HepG2 (cell line): Measurements from ENCODE around the gene CCDC150. TPM values are rescaled to one million over a fixed set of nuclear protein-coding genes. Genes with fewer than 3 reads are reported as not detected.

ENCODE experiments used
- ATAC-seq: fragments of 200-7000 bp; cut with Tn5 transposase; 3 replicates; pipeline ENCODE4 v1.9.1; 2020; ENCODE audit warnings: mild to moderate bottlenecking, moderate library complexity
- BruUV-seq: library from RNA; stranded (reverse); fragments of 400-500 nt; replicated peaks from 2 replicates; lab custom pipeline; 2021; lab: Mats Ljungman, UMichigan
- CTCF ChIA-PET: fragments of 300-600 bp; formaldehyde crosslinking; extraction: SDS; loops from one replicate; lab custom pipeline; 2021; ENCODE audit warnings: low total read pairs, inconsistent platforms, low intra/inter-chr PET ratio; lab: Yijun Ruan, JAX
- POLR2A ChIA-PET: fragments of 350-600 bp; sonication (Branson Sonifier 250); formaldehyde crosslinking; loops from one replicate; lab custom pipeline; 2020; ENCODE audit warnings: antibody characterized with exemption, inconsistent platforms; lab: Yijun Ruan, JAX
- DNase-seq: peaks from one replicate; pipeline ENCODE4 v3.0.0-alpha.2; 2015; ENCODE audit warnings: low spot score
- FAIRE-seq: peaks from 3 replicates; lab custom pipeline; 2011; peaks lifted over from hg19 to GRCh38; lab: Jason Lieb, UNC
- H2AFZ ChIP-seq: one replicate; pipeline ENCODE4 v1.6.1; 2011; ENCODE audit warnings: low read length, inconsistent platforms
- H3K27ac ChIP-seq: fragments of 300-600 bp; 3 replicates; pipeline ENCODE4 v1.8.0; 2011; ENCODE audit warnings: mixed run types, mild to moderate bottlenecking, mixed read lengths, low read length, inconsistent platforms; ENCODE audit not compliant: insufficient read depth; ENCODE audit errors: extremely low read length
- H3K27me3 ChIP-seq, 2 experiments: fragments of 200-600 bp in 1 of 2; 2 replicates in 1 of 2; 3 replicates in 1 of 2; pipeline versions ENCODE4 v1.6.0 to v1.8.0; 2011; ENCODE audit warnings: low read length in 2 of 2, mild to moderate bottlenecking in 2 of 2, moderate library complexity in 2 of 2, inconsistent platforms in 1 of 2; ENCODE audit not compliant: insufficient read depth in 2 of 2, control insufficient read depth in 1 of 2
- H3K36me3 ChIP-seq, 2 experiments: fragments of 200-600 bp in 1 of 2; replicated peaks in 1 of 2; 2 replicates in 1 of 2; 3 replicates in 1 of 2; pipeline versions ENCODE4 v1.5.1 to v1.8.0; 2011; ENCODE audit warnings: low read length in 2 of 2, inconsistent platforms in 1 of 2; ENCODE audit not compliant: insufficient read depth in 2 of 2, control insufficient read depth in 1 of 2
- H3K4me1 ChIP-seq: 2 replicates; pipeline ENCODE4 v1.5.1; 2012; ENCODE audit warnings: low read length, inconsistent platforms; ENCODE audit not compliant: insufficient read depth
- H3K4me2 ChIP-seq: 2 replicates; pipeline ENCODE4 v1.6.0; 2011; ENCODE audit warnings: low read depth, low read length, inconsistent platforms
- H3K4me3 ChIP-seq, 3 experiments: fragments of 200-600 bp in 1 of 3; sonication (generic), shearing (Covaris generic) in 1 of 3; replicated peaks in 1 of 3; 2 replicates each; pipeline ENCODE4 v1.5.1; 2011 to 2016; ENCODE audit warnings: low read length in 3 of 3, inconsistent platforms in 2 of 3, low read depth in 2 of 3, mild to moderate bottlenecking in 2 of 3, control low read depth in 1 of 3, mixed read lengths in 1 of 3; ENCODE audit not compliant: insufficient read depth in 1 of 3
- H3K79me2 ChIP-seq: one replicate; pipeline ENCODE4 v1.6.1; 2011; ENCODE audit warnings: low read length, inconsistent platforms; ENCODE audit not compliant: insufficient read depth
- H3K9ac ChIP-seq: 2 replicates; pipeline ENCODE4 v1.6.0; 2011; ENCODE audit warnings: mild to moderate bottlenecking, low read depth, low read length, inconsistent platforms; ENCODE audit not compliant: insufficient read depth
- H3K9me3 ChIP-seq: 2 replicates; pipeline ENCODE4 v1.5.1; 2012; ENCODE audit warnings: mild to moderate bottlenecking, low read length
- H4K20me1 ChIP-seq: 2 replicates; pipeline ENCODE4 v1.6.0; 2011; ENCODE audit warnings: inconsistent platforms, mild to moderate bottlenecking, low read length, moderate library complexity; ENCODE audit not compliant: insufficient read depth
- GRHL1 ChIP-seq: sonication (generic); formaldehyde crosslinking; conservative IDR thresholded peaks from 2 replicates; pipeline ENCODE4 v1.8.0; 2022; ENCODE audit warnings: missing genetic modification reagents
- KAT2B ChIP-seq: fragments of 150-350 bp; IDR thresholded peaks from 2 replicates; pipeline ENCODE4 v1.6.1; 2014; ENCODE audit warnings: low read depth, low read length, borderline replicate concordance
- PRDM10 ChIP-seq: sonication (generic); formaldehyde crosslinking; IDR thresholded peaks from 2 replicates; pipeline ENCODE4 v1.4.0; 2020; ENCODE audit warnings: low read depth, missing genetic modification reagents
- SAFB2 ChIP-seq: sonication (generic); formaldehyde crosslinking; IDR thresholded peaks from 2 replicates; pipeline ENCODE4 v1.5.1; 2020; ENCODE audit warnings: missing genetic modification reagents, low read depth, mild to moderate bottlenecking, borderline replicate concordance
- ZNF207 ChIP-seq: fragments of 450-650 bp; IDR thresholded peaks from 2 replicates; pipeline ENCODE4 v1.6.1; 2016; ENCODE audit warnings: antibody characterized with exemption, borderline replicate concordance
- ZNF510 ChIP-seq: sonication (generic); formaldehyde crosslinking; IDR thresholded peaks from 2 replicates; pipeline ENCODE4 v1.4.0; 2020; ENCODE audit warnings: low read depth, mild to moderate bottlenecking, missing genetic modification reagents
- ZNF740 ChIP-seq: sonication (generic); formaldehyde crosslinking; IDR thresholded peaks from 2 replicates; pipeline ENCODE4 v1.4.0; 2020; ENCODE audit warnings: missing genetic modification reagents
- WGBS: methylation state at CpG from one replicate; pipeline ENCODE4 v1.1.6; 2017; ENCODE audit warnings: low lambda C conversion rate; 5-methylcytosine and 5-hydroxymethylcytosine counted together
- in situ Hi-C: cut with HindIII; loops from 2 replicates; pipeline ENCODE4 v1.10.0; 2017; ENCODE audit warnings: low pct_unique_long_range_greater_than_20kb; ENCODE audit not compliant: extremely low pct_ligation_motif_present
- intact Hi-C: fragments of 100-400 bp; cut with micrococcal nuclease; formaldehyde crosslinking; loops from one replicate; pipeline ENCODE4 v1.10.0; 2022; ENCODE audit not compliant: unreplicated experiment
- polyA plus RNA-seq, 8 experiments: library from polyadenylated mRNA; depleted of rRNA in 3 of 8; stranded (reverse) in 7 of 8; unstranded in 1 of 8; fragments of >200 nt; fragmentation: Illumina TruSeq in 4 of 8; extraction: Trizol in 4 of 8; gene quantifications; 2 replicates each; pipeline versions ENCODE4 v1.2.1 to v1.2.3, GENCODE V29; 2011 to 2016; ENCODE audit warnings: low read depth in 4 of 8, missing spikeins in 1 of 8, mixed read lengths in 1 of 8; ENCODE audit not compliant: insufficient read depth in 1 of 8
- total RNA-seq, 5 experiments: library from RNA; depleted of rRNA; stranded (reverse); fragments of >200 nt; fragmentation: Illumina TruSeq; extraction: Trizol; gene quantifications; 2 replicates each; pipeline ENCODE4 v1.2.3, GENCODE V29; 2016; ENCODE audit warnings: low read depth in 1 of 5

CCDC150 gene
- total and polyA plus RNA-seq, 2 of the 13 experiments (the other 11 are each of a cell fraction or from before 2014, with no cell fraction given): 14.9 to 32.6 TPM

- no peak for TF ChIP-seq KAT2B
- TF ChIP-seq, all 625 proteins: peak for 0
Measured at GRCh38 chr2:196635156-196635555, 4.4 kb upstream of the CCDC150 start (continued).

GRCh38 chr2:196638765-196639164 is 750 bp upstream of the CCDC150 start:
- DNase-seq: no peak
- no peak overlapping the region for H3K27ac ChIP-seq
- TF ChIP-seq ZNF207: no peak
- 0 out of 2 replicates have a peak, but pooled peaks have one; percentile 6 for TF ChIP-seq SAFB2 (CRISPR knock-in tag)
- no peak for TF ChIP-seq GRHL1 (CRISPR knock-in tag)
- TF ChIP-seq ZNF740 (CRISPR knock-in tag): no peak
- no peak for TF ChIP-seq PRDM10 (CRISPR knock-in tag)
- TF ChIP-seq ZNF510: 0 out of 2 replicates have a peak, but pooled peaks have one; percentile 33
- BruUV-seq: no TSS peak
- no peaks in the 10 kb centered on the region; a peak in 1 of 5 replicates for H3K36me3 ChIP-seq
- 85% methylated on average over 19 of the region's 19 CpGs for WGBS
- intact Hi-C loops: loop anchor here (2.0 to 5.0 kb wide), 4 partner anchors 46 to 289 kb away; partner anchors contain the start of genes GTF3C3, HECW2 and PGAP1
- CTCF ChIA-PET: no interaction called here
- no peak for ATAC-seq
- no peaks in the 10 kb centered on the region for H4K20me1 ChIP-seq
- POLR2A ChIA-PET: interaction anchor here (1.2 to 1.3 kb wide), 2 partner anchors 91 to 161 kb away, joined by 3 to 9 read pairs; partner anchors contain the start of gene GTF3C3
- H3K9ac ChIP-seq: no peak overlapping the region
- peak overlapping the region; percentile 72 for H3K4me2 ChIP-seq
- no peak for FAIRE-seq
- H3K4me3 ChIP-seq: peak overlapping the region in 2 of 3 experiments; percentile 77 to 91; a peak in 3 of 6 replicates
- no peaks in the 10 kb centered on the region for H3K27me3 ChIP-seq
- H3K79me2 ChIP-seq: peaks cover 8% of the 10 kb centered on the region
- in situ Hi-C loops: no loop called here
- H3K9me3 ChIP-seq: no peaks in the 10 kb centered on the region
- H2AFZ ChIP-seq: peak overlapping the region; percentile 98
- H3K4me1 ChIP-seq: peaks cover 26% of the 10 kb centered on the region
